GM13976 (cell line): ENCODE results near the gene PROSER2.

Source experiments
- DNase-seq: peaks from one replicate; pipeline ENCODE4 v3.0.0; 2012; ENCODE audit warnings: low spot score
- CTCF ChIP-seq: IDR thresholded peaks from 2 replicates; pipeline ENCODE4 v1.5.1; 2012; ENCODE audit warnings: borderline replicate concordance, mild to moderate bottlenecking; ENCODE audit not compliant: insufficient read depth; ENCODE audit errors: extremely low read depth, missing control alignments, control extremely low read depth
- in situ Hi-C: fragments of 300-500 bp; cut with MboI; formaldehyde crosslinking; loops from one replicate; pipeline ENCODE4 v1.12.0; 2022; ENCODE audit warnings: low sequenced_read_pairs, mixed read lengths, inconsistent platforms; ENCODE audit not compliant: unreplicated experiment

The PROSER2 gene

GRCh38 chr10:11895108-11895466, 71.9 kb downstream of the PROSER2 start:
- DNase-seq = no peak
- TF ChIP-seq CTCF = no peak
- in situ Hi-C loops = no loop called here

GRCh38 chr10:11895598-11895997, 72.4 kb downstream of the PROSER2 start:
- in situ Hi-C loops = no loop called here
- no peak for DNase-seq
- TF ChIP-seq CTCF = no peak

GRCh38 chr10:11896549-11897200, 73.5 kb downstream of the PROSER2 start:
- TF ChIP-seq CTCF = no peak
- no peak for DNase-seq
- in situ Hi-C loops = no loop called here

GRCh38 chr10:11898033-11898371, 74.8 kb downstream of the PROSER2 start:
- DNase-seq = no peak
- in situ Hi-C loops = no loop called here
- TF ChIP-seq CTCF = no peak

GRCh38 chr10:11898372-11899066, 75.4 kb downstream of the PROSER2 start:
- in situ Hi-C loops = no loop called here
- DNase-seq = no peak
- no peak for TF ChIP-seq CTCF

GRCh38 chr10:11899067-11899876, 76.1 kb downstream of the PROSER2 start:
- in situ Hi-C loops = no loop called here
- no peak for TF ChIP-seq CTCF

More at GRCh38 chr10:11899067-11899876, 76.1 kb downstream of the PROSER2 start:
- DNase-seq = no peak
